Mammary epithelial cell (primary cell): ENCODE data around the gene SPEM3.

Source experiments
- EZH2 ChIP-seq: IDR thresholded peaks from 2 replicates; pipeline ENCODE4 v1.6.1; 2012; ENCODE audit warnings: low read length, inconsistent platforms, borderline replicate concordance
- TF ChIP-seq, protein P1 (sequence below), 2 donors: IDR thresholded peaks in 1 of 2; conservative IDR thresholded peaks in 1 of 2; 2 replicates each; pipeline ENCODE4 v1.5.1; 2011 to 2012; ENCODE audit warnings: inconsistent platforms in 2 of 2, low read length in 2 of 2, mild to moderate bottlenecking in 2 of 2, control low read depth in 1 of 2, low read depth in 1 of 2; ENCODE audit not compliant: insufficient read depth in 1 of 2; ENCODE audit errors: extremely low read depth in 1 of 2

DNA sequence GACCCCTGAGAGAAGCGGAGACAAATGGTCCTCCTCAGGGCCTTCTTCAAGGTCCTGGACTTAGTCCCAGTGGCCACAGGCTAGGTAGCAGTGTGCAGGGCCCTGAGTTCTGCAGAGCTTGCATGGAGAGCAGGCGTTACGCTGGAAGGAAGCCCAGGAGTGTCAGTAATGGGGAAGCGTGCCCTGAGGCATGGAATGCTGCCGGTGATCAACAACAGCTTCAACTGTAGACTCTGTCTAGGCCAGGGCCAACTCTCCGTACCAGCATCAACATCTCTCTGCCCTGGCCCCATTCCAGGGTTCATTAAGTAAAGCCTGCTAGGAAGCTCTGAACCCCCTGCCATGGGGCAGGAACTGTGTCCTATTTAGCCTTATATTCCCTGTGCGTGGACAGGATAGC, 48.3 kb upstream of the SPEM3 start:
- TF ChIP-seq EZH2, result no peak
- TF ChIP-seq, protein P1, sequence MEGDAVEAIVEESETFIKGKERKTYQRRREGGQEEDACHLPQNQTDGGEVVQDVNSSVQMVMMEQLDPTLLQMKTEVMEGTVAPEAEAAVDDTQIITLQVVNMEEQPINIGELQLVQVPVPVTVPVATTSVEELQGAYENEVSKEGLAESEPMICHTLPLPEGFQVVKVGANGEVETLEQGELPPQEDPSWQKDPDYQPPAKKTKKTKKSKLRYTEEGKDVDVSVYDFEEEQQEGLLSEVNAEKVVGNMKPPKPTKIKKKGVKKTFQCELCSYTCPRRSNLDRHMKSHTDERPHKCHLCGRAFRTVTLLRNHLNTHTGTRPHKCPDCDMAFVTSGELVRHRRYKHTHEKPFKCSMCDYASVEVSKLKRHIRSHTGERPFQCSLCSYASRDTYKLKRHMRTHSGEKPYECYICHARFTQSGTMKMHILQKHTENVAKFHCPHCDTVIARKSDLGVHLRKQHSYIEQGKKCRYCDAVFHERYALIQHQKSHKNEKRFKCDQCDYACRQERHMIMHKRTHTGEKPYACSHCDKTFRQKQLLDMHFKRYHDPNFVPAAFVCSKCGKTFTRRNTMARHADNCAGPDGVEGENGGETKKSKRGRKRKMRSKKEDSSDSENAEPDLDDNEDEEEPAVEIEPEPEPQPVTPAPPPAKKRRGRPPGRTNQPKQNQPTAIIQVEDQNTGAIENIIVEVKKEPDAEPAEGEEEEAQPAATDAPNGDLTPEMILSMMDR (conservative IDR thresholded peaks at IDR 0.05 in 1 of 2, IDR thresholded peaks at IDR 0.05 in 1 of 2; ENCODE audit: extremely low read depth in 1 of 2, insufficient read depth in 1 of 2, low read depth in 1 of 2, low read length in 2 of 2), result no peak
